DND-41 (cell line): ENCODE results near the gene ADORA2A.

Experiments
- ATAC-seq: fragments of 200-7000 bp; cut with Tn5 transposase; 3 replicates; pipeline ENCODE4 v1.9.1; 2021; ENCODE audit warnings: low read depth; ENCODE audit not compliant: insufficient read depth
- DNase-seq: peaks from one replicate; pipeline ENCODE4 v3.0.0-alpha.2; 2020
- H2AFZ ChIP-seq: 2 replicates; pipeline ENCODE4 v1.6.0; 2012; ENCODE audit warnings: low read depth, low read length
- H3K27ac ChIP-seq: 2 replicates; pipeline ENCODE4 v1.5.1; 2012; ENCODE audit warnings: low read length, inconsistent platforms
- H3K27me3 ChIP-seq: fragments of 200-600 bp; sonication (generic); 2 replicates; pipeline ENCODE4 v1.6.0; 2012; ENCODE audit warnings: low read length, mild to moderate bottlenecking, inconsistent platforms; ENCODE audit not compliant: insufficient read depth, poor library complexity
- H3K36me3 ChIP-seq: 2 replicates; pipeline ENCODE4 v1.5.1; 2012; ENCODE audit warnings: low read length, inconsistent platforms; ENCODE audit not compliant: insufficient read depth
- H3K4me1 ChIP-seq: 2 replicates; pipeline ENCODE4 v1.5.1; 2012; ENCODE audit warnings: mild to moderate bottlenecking, low read length; ENCODE audit not compliant: insufficient read depth
- H3K4me2 ChIP-seq: 2 replicates; pipeline ENCODE4 v1.6.0; 2012; ENCODE audit warnings: mild to moderate bottlenecking, moderate library complexity, low read length, inconsistent platforms; ENCODE audit not compliant: insufficient read depth
- H3K4me3 ChIP-seq, 2 experiments: fragments of 200-600 bp in 1 of 2; shearing (Covaris generic) in 1 of 2; 2 replicates each; pipeline ENCODE4 v1.5.1; 2012 to 2016; ENCODE audit warnings: inconsistent platforms in 2 of 2, low read length in 2 of 2, mild to moderate bottlenecking in 2 of 2, low read depth in 1 of 2, moderate library complexity in 1 of 2
- H3K79me2 ChIP-seq: 2 replicates; pipeline ENCODE4 v1.6.0; 2012; ENCODE audit warnings: low read length, inconsistent platforms; ENCODE audit not compliant: insufficient read depth
- H3K9ac ChIP-seq: 2 replicates; pipeline ENCODE4 v1.6.0; 2012; ENCODE audit warnings: low read depth, mild to moderate bottlenecking, inconsistent platforms, low read length, moderate library complexity
- H3K9me3 ChIP-seq: 2 replicates; pipeline ENCODE4 v1.5.1; 2012; ENCODE audit warnings: low read length, moderate library complexity, mild to moderate bottlenecking, inconsistent platforms; ENCODE audit not compliant: insufficient read depth, severe bottlenecking
- H4K20me1 ChIP-seq: 2 replicates; pipeline ENCODE4 v1.6.0; 2012; ENCODE audit warnings: low read length; ENCODE audit not compliant: insufficient read depth
- EZH2 ChIP-seq: IDR thresholded peaks from 3 replicates; pipeline ENCODE4 v1.6.1; 2012; ENCODE audit warnings: borderline replicate concordance, low read depth, mild to moderate bottlenecking, moderate library complexity, low read length, inconsistent platforms; ENCODE audit not compliant: severe bottlenecking
- TF ChIP-seq, protein P1 (sequence below): IDR thresholded peaks from 2 replicates; pipeline ENCODE4 v1.5.1; 2012; ENCODE audit warnings: borderline replicate concordance, low read length, moderate library complexity, mild to moderate bottlenecking; ENCODE audit not compliant: poor library complexity, severe bottlenecking; ENCODE audit errors: extremely low read depth

ADORA2A gene

DNA sequence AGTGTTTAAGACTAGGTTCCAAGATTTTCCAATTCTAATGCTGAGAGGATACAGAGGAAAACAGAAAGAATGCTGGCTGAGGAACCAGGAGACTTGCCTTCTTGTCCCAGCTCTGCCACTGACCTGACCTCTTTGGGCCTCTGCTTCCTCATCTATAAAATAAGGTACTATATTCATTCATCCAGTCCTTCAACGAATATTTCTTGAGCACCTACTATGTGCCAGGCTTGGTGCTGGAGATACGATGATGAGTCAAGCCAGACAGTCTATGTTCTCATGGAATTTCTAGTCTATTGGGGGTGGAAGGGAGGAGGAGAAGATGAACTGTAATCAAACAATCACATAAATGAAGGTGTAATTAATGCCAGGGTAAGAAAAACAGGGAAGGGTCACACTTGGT is 39.9 kb downstream of the ADORA2A start:
- H3K4me3 ChIP-seq: no peak overlapping the region
- H3K9me3 ChIP-seq: no peaks in the 10 kb centered on the region
- no peak overlapping the region for H3K4me2 ChIP-seq
- no peak for DNase-seq
- no peak overlapping the region for H2AFZ ChIP-seq
- no peaks in the 10 kb centered on the region for H3K79me2 ChIP-seq
- ATAC-seq: no peak
- H3K36me3 ChIP-seq: no peaks in the 10 kb centered on the region
- TF ChIP-seq EZH2: no peak
- TF ChIP-seq, protein P1, sequence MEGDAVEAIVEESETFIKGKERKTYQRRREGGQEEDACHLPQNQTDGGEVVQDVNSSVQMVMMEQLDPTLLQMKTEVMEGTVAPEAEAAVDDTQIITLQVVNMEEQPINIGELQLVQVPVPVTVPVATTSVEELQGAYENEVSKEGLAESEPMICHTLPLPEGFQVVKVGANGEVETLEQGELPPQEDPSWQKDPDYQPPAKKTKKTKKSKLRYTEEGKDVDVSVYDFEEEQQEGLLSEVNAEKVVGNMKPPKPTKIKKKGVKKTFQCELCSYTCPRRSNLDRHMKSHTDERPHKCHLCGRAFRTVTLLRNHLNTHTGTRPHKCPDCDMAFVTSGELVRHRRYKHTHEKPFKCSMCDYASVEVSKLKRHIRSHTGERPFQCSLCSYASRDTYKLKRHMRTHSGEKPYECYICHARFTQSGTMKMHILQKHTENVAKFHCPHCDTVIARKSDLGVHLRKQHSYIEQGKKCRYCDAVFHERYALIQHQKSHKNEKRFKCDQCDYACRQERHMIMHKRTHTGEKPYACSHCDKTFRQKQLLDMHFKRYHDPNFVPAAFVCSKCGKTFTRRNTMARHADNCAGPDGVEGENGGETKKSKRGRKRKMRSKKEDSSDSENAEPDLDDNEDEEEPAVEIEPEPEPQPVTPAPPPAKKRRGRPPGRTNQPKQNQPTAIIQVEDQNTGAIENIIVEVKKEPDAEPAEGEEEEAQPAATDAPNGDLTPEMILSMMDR: no peak
- peaks cover 6% of the 10 kb centered on the region; the same call in 1 of the 2 replicates for H3K4me1 ChIP-seq
- H3K9ac ChIP-seq: no peak overlapping the region
- H3K27me3 ChIP-seq: no peaks in the 10 kb centered on the region
- no peak overlapping the region for H3K27ac ChIP-seq
- no peaks in the 10 kb centered on the region for H4K20me1 ChIP-seq

DNA sequence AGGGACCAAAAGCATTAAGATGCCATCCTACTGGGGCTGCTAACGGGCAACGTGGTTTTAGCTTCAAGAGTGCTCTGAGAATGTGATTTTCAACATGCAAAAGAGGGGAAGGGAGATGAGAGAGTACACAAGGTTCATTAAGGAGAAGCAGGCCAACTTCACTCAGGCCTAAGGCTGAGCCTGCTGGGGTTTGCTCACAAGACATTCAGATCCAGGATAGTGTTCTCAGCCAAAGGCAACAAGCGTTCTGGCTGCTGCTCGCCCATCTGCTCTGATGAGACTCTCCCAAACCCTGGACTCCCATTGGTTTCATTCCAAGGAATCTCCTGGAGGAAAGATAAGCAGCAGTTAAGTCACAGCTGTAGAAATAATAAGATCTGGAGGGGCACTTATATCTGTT is 44.2 kb downstream of the ADORA2A start:
- no peak for ATAC-seq
- Histone ChIP-seq H4K20me1 (no peaks in the 10 kb centered on the region), H3K79me2 (no peaks in the 10 kb centered on the region), H3K27ac (no peak overlapping the region), H3K9me3 (no peaks in the 10 kb centered on the region), H3K4me1 (peaks cover 6% of the 10 kb centered on the region; the same call in 1 of the 2 replicates), H3K36me3 (no peaks in the 10 kb centered on the region), H3K9ac (no peak overlapping the region), H3K4me3 (no peak overlapping the region), H3K27me3 (no peaks in the 10 kb centered on the region), H3K4me2 (no peak overlapping the region), H2AFZ (no peak overlapping the region)
- TF ChIP-seq, protein P1: no peak
- TF ChIP-seq EZH2: no peak
- DNase-seq: no peak

DNA sequence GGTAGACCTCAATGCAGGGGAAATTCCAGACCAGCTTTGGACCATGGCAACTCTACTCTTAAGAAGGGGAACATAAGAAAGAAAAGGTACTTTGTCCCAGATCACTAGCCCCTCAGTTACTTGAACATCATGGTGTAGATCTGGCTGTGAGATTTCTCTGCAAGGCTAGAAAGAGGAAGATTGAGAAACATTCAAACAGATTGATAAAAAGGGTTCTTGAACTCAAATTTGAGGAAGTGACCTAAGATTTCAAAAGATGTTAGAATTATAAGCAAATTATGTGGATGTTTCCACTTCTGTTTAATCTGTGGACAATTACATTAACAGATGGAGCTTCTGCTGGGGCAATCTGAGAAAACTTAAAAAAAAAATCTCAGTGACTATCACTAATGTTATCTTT is 45.9 kb downstream of the ADORA2A start:
- H3K79me2 ChIP-seq: no peaks in the 10 kb centered on the region
- no peak for TF ChIP-seq EZH2
- TF ChIP-seq, protein P1: no peak
- H3K9me3 ChIP-seq: no peaks in the 10 kb centered on the region
- H3K4me1 ChIP-seq: no peaks in the 10 kb centered on the region
- DNase-seq (no peak), ATAC-seq (no peak)
- no peak overlapping the region for H3K4me2 ChIP-seq
- H3K4me3 ChIP-seq: no peak overlapping the region
- H4K20me1 ChIP-seq: no peaks in the 10 kb centered on the region
- no peaks in the 10 kb centered on the region for H3K36me3 ChIP-seq
- no peak overlapping the region for H3K27ac ChIP-seq
- H3K9ac ChIP-seq: no peak overlapping the region
- H3K27me3 ChIP-seq: no peaks in the 10 kb centered on the region
- H2AFZ ChIP-seq: no peak overlapping the region

DNA sequence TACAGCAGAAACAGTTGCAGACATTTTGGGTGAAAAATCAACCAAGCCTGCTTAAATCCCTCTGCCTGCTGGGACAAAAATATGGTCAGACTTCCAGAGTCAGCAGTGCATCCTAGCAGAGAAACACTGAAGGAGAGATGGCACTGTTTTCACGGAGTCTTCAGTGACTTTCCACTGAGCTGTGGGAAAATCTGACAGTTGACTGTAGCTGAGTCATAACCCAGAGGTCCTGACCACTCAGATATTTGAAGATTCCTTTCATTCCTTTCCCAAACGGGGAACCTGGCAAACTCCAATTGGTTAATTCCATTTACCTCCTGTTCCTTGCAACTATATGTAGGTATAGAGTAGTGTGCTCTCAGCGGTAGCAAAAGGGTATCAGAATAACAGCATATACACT is 46.8 kb downstream of the ADORA2A start:
- Histone ChIP-seq H4K20me1 (no peaks in the 10 kb centered on the region), H3K9me3 (no peaks in the 10 kb centered on the region), H3K4me3 (no peak overlapping the region), H3K36me3 (no peaks in the 10 kb centered on the region), H2AFZ (no peak overlapping the region), H3K9ac (no peak overlapping the region), H3K4me2 (no peak overlapping the region), H3K27me3 (no peaks in the 10 kb centered on the region), H3K27ac (no peak overlapping the region), H3K79me2 (no peaks in the 10 kb centered on the region), H3K4me1 (no peaks in the 10 kb centered on the region)
- DNase-seq: no peak
- no peak for ATAC-seq
- TF ChIP-seq EZH2: no peak
- TF ChIP-seq, protein P1: no peak
